Lower leg skin (tissue), 4 donors: Measurements from ENCODE around the gene NUBP2. TPM values are rescaled to one million over a fixed set of nuclear protein-coding genes. Genes with fewer than 3 reads are reported as not detected.

Experiments
- DNase-seq, 2 donors: peaks; one replicate each; pipeline ENCODE4 v3.0.0-alpha.2; 2019; ENCODE audit warnings: low spot score in 2 of 2
- H3K4me3 ChIP-seq: fragments of 200-600 bp; sonication (generic); 2 replicates; pipeline ENCODE4 v1.5.1; 2017; ENCODE audit warnings: mild to moderate bottlenecking, low read depth; ENCODE audit not compliant: poor library complexity, severe bottlenecking
- POLR2A ChIP-seq, 2 donors: fragments of 450-650 bp; IDR thresholded peaks; one replicate each; pipeline ENCODE4 v1.6.1; 2016 to 2017; ENCODE audit warnings: antibody characterized with exemption in 2 of 2, mild to moderate bottlenecking in 1 of 2, moderate library complexity in 1 of 2
- WGBS, 2 donors: methylation state at CpG; one replicate each; pipeline ENCODE4 v1.1.5; 2018; 5-methylcytosine and 5-hydroxymethylcytosine counted together
- intact Hi-C: fragments of 100-400 bp; cut with DNase I; formaldehyde crosslinking; loops from one replicate; pipeline ENCODE4 v1.15.0; 2023; ENCODE audit warnings: low total_unique reads
- total RNA-seq, 4 donors: library from RNA; depleted of rRNA; stranded (reverse); fragments of >200 nt; gene quantifications; one replicate each; pipeline ENCODE4 v1.1.0, GENCODE V29; 2016
- TF ChIP-seq, protein P1 (sequence below), 3 donors: fragments of 450-650 bp; IDR thresholded peaks; one replicate each; pipeline ENCODE4 v1.5.1; 2016; ENCODE audit warnings: antibody characterized with exemption in 3 of 3, mild to moderate bottlenecking in 3 of 3, moderate library complexity in 2 of 3

The NUBP2 gene
- total RNA-seq, 4 donors from 2014 or later, result 79.7 to 108 (median 91.3) TPM

DNA sequence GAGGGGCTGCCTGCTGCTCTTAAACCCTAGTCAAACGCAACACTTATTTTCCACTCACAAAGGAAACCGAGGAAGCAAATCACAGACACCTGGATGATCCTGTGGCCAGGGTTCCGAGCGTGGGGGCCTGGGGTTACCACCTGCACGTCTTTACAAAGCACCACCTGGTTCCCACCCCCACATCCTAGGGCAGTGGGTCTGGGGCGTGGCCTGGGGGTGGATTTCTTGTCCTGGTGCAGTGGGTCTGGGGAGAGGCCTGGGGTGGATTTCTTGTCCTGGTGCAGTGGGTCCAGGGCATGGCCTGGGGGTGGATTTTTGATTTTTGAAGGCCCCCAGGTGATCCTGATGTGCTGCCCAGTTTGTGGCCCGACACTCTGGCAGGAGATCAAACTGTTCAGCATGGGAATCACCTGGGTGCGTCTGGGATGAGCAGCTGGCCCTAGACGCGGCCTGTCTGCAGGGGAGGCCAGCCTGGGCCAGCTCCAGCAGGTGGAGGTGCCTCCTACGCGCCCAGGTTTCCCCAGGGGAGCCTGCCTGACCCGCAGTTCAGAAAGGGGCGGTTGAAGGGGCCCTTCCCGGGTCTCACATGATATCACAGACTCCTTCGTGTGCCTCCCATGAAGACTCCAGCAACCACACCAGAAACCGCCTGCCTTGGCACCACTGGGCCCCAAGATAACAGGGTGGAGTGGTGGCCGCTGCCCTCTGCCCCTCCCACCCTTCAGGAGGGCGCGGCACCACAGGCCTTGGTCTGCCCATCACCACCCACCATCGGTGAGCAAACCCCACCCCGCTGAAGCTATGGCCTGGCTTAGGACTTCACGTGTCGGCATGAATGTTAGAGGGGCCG lies 37.6 kb downstream of the NUBP2 start:
- H3K4me3 ChIP-seq, result no peak overlapping the region
- intact Hi-C loops, result no loop called here
- WGBS, 2 donors, result 84% methylated on average over 22 of the region's 25 CpGs
- DNase-seq, result no peak
- no peak for TF ChIP-seq POLR2A (IDR thresholded peaks at IDR 0.05)
- TF ChIP-seq, protein P1, sequence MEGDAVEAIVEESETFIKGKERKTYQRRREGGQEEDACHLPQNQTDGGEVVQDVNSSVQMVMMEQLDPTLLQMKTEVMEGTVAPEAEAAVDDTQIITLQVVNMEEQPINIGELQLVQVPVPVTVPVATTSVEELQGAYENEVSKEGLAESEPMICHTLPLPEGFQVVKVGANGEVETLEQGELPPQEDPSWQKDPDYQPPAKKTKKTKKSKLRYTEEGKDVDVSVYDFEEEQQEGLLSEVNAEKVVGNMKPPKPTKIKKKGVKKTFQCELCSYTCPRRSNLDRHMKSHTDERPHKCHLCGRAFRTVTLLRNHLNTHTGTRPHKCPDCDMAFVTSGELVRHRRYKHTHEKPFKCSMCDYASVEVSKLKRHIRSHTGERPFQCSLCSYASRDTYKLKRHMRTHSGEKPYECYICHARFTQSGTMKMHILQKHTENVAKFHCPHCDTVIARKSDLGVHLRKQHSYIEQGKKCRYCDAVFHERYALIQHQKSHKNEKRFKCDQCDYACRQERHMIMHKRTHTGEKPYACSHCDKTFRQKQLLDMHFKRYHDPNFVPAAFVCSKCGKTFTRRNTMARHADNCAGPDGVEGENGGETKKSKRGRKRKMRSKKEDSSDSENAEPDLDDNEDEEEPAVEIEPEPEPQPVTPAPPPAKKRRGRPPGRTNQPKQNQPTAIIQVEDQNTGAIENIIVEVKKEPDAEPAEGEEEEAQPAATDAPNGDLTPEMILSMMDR (IDR thresholded peaks at IDR 0.05), result no peak

DNA sequence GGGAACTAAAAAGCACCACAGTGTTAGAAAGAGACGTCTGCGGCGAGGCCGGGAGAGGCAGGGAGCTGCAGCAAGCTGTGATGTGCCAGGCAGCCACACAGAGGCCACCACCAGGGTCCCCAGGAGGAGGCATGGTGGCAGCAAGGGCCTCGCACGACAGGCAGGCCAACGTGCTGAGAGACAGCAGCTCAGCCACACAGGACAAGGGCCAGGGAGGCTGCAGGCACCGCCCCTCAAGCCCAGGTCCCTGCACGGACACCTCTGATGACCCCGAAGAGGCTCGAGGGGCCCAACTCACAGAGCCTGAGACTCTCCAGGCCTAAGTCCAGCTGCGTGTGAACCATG lies 38.2 kb downstream of the NUBP2 start:
- DNase-seq, result no peak
- TF ChIP-seq, protein P1 (IDR thresholded peaks at IDR 0.05), result no peak
- intact Hi-C loops, result no loop called here
- 95 to 97% methylated on average over 11 to 12 of the region's 12 CpGs for WGBS, 2 donors
- H3K4me3 ChIP-seq, result no peak overlapping the region

DNA sequence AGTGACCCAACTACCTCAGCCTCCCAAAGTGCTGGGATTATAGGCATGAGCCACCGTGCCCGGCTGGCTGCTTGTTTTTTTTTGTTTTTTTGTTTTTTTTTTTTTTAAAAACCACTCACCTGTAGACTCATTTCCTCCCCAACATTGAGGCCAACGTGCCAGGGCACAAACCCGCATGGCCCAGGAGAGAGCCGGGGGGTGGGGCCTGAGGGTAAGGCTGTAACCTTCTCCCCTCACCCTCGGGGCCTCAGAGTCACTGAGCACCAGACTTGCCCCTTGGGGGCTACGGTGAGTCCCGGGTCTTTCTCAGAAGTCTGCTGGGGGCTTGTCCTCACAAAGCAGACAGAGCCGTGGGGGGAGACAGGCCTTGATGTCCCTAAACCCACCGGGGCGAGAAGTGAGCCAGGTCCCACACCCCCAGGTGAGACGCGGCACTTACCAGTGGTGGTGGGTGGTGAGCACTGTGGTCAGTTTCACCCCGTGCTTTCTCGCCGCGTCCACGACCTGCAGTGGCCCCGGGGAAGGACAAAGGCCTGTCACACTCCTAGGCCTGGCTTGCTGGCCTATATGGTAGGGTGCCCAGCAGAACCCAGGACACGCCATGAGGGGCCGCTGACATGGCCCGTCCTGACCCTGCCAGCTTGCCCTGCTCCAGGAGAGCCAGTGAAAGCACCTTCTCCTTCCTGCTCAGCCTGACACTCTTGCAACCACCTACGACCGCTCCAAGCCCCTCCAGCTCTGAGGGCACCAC lies 39.3 kb downstream of the NUBP2 start:
- intact Hi-C loops, result no loop called here
- TF ChIP-seq, protein P1 (IDR thresholded peaks at IDR 0.05), result no peak
- no peak for TF ChIP-seq POLR2A (IDR thresholded peaks at IDR 0.05)
- 89 to 95% methylated on average over 10 to 24 of the region's 24 CpGs for WGBS, 2 donors

DNA sequence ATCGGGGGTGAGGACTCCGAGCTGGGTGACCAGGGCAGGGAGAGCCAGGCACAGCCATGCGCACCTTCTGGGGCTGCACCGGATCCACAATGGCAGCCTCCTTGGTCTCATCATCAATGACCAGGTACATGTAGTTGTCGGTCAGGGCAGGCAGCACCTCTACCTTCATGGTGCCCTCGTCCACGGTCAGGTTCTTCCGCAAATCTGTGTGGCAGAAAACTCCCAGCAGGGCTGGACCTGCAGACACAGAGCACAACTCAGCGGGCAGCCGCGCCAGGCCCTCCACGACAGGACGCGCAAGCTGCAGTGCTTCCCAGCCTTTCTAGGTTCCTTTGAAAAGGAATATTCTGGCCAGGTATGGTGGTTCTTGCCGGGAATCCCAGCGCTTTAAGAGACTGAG lies 40.0 kb downstream of the NUBP2 start:
- intact Hi-C loops, result no loop called here
- no peak for DNase-seq

More for the DNA sequence above, 39.3 kb downstream of the NUBP2 start:
- H3K4me3 ChIP-seq, result no peak overlapping the region
- DNase-seq, result no peak

DNA sequence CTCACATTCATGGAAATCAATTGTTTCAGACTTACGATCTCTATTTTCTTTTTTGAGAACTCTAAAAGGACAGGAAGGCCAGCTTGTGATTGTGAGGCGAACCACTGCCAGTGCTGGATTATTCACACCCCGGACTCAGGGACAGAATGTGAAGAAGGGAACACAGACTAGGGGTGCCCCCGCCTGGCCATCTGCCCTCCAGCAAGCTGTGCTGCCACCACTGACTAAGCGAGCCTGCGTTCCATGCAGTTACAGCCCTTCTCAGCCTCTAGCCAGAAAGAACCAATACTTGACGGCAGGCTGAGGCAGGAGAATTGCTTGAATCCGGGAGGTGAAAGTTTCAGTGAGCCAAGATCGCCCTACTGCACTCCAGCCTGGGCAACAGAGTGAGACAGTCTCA lies 41.1 kb downstream of the NUBP2 start:
- no peak overlapping the region for H3K4me3 ChIP-seq
- no peak for DNase-seq
- 70 to 75% methylated on average over 9 of the region's 9 CpGs for WGBS, 2 donors
- TF ChIP-seq, protein P1 (IDR thresholded peaks at IDR 0.05), result no peak
- TF ChIP-seq POLR2A (IDR thresholded peaks at IDR 0.05), result no peak
- intact Hi-C loops, result no loop called here

More for the DNA sequence above, 40.0 kb downstream of the NUBP2 start:
- no peak for TF ChIP-seq POLR2A (IDR thresholded peaks at IDR 0.05)
- TF ChIP-seq, protein P1 (IDR thresholded peaks at IDR 0.05), result no peak
- 90 to 98% methylated on average over 14 to 16 of the region's 16 CpGs for WGBS, 2 donors
- no peak overlapping the region for H3K4me3 ChIP-seq
